ENCODE measurements around the gene ARHGEF12. TPM values are rescaled to one million over a fixed set of nuclear protein-coding genes. Genes with fewer than 3 reads are reported as not detected.

The ARHGEF12 gene
- 14.0 and 15.4 TPM in 2 replicates for total RNA-seq (2014; rRNA removed; shearing (Covaris generic); ENCODE audit: low replicate concordance)

- H3K9me3 ChIP-seq (ENCODE audit: low read length) = no peaks in the 10 kb centered on the region
- peaks cover 24% of the 10 kb centered on the region for H4K20me1 ChIP-seq (ENCODE audit: insufficient read depth, low read depth, low read length)
- peak within 1 kb of the TSS; percentile 17 for H2AFZ ChIP-seq (ENCODE audit: low read length)
- peak within 1 kb of the TSS; percentile 79 for H3K9ac ChIP-seq (ENCODE audit: low read length)
- peak within 1 kb of the TSS; percentile 73 for H3K27ac ChIP-seq (ENCODE audit: low read length)
- peaks cover 38% of the 10 kb centered on the region for H3K4me1 ChIP-seq (ENCODE audit: low read length)
- no peaks in the 10 kb centered on the region for H3K36me3 ChIP-seq (ENCODE audit: insufficient read depth, low read length)
- H3K4me2 ChIP-seq (ENCODE audit: low read depth, low read length, poor library complexity, severe bottlenecking) = peak within 1 kb of the TSS; percentile 86
- H3K27me3 ChIP-seq (ENCODE audit: low read length) = no peaks in the 10 kb centered on the region
- H3K9me2 ChIP-seq (replicated peaks; ENCODE audit: insufficient read depth, low read length) = no peaks in the 10 kb centered on the region
- H3K79me2 ChIP-seq (ENCODE audit: low read length) = peaks cover 29% of the 10 kb centered on the region
- peak; percentile 93 for DNase-seq
- H3K4me3 ChIP-seq (ENCODE audit: low read length) = peak within 1 kb of the TSS; percentile 83
Measured at GRCh38 chr11:120335908-120336640, at the start of gene ARHGEF12. Gene ARHGEF12 (plus strand): TSS chr11:120336413. CDS start chr11:120337244, 831 bp downstream.

GRCh38 chr11:120288021-120288420 lies 48.2 kb upstream of the ARHGEF12 start:
- Histone ChIP-seq H3K9ac (ENCODE audit: low read length) (no peak overlapping the region), H3K4me1 (ENCODE audit: low read length) (no peaks in the 10 kb centered on the region), H2AFZ (ENCODE audit: low read length) (no peak overlapping the region), H3K27ac (ENCODE audit: low read length) (no peak overlapping the region), H3K36me3 (ENCODE audit: insufficient read depth, low read length) (no peaks in the 10 kb centered on the region), H4K20me1 (ENCODE audit: insufficient read depth, low read depth, low read length) (no peaks in the 10 kb centered on the region), H3K79me2 (ENCODE audit: low read length) (no peaks in the 10 kb centered on the region), H3K4me3 (ENCODE audit: low read length) (no peak overlapping the region), H3K4me2 (ENCODE audit: low read depth, low read length, poor library complexity, severe bottlenecking) (no peak overlapping the region), H3K27me3 (ENCODE audit: low read length) (no peaks in the 10 kb centered on the region), H3K9me2 (replicated peaks; ENCODE audit: insufficient read depth, low read length) (no peaks in the 10 kb centered on the region), H3K9me3 (ENCODE audit: low read length) (no peaks in the 10 kb centered on the region)
- no peak for DNase-seq

- H3K27me3 ChIP-seq (ENCODE audit: low read length) = no peaks in the 10 kb centered on the region
- H3K9ac ChIP-seq (ENCODE audit: low read length) = no peak overlapping the region
- H3K36me3 ChIP-seq (ENCODE audit: insufficient read depth, low read length) = no peaks in the 10 kb centered on the region
- no peaks in the 10 kb centered on the region for H3K4me1 ChIP-seq (ENCODE audit: low read length)
- H3K9me3 ChIP-seq (ENCODE audit: low read length) = no peaks in the 10 kb centered on the region
- no peak overlapping the region for H3K27ac ChIP-seq (ENCODE audit: low read length)
- H2AFZ ChIP-seq (ENCODE audit: low read length) = no peak overlapping the region
- no peaks in the 10 kb centered on the region for H3K79me2 ChIP-seq (ENCODE audit: low read length)
- H3K4me2 ChIP-seq (ENCODE audit: low read depth, low read length, poor library complexity, severe bottlenecking) = no peak overlapping the region
- DNase-seq = no peak
- no peaks in the 10 kb centered on the region for H4K20me1 ChIP-seq (ENCODE audit: insufficient read depth, low read depth, low read length)
- H3K4me3 ChIP-seq (ENCODE audit: low read length) = no peak overlapping the region
- no peaks in the 10 kb centered on the region for H3K9me2 ChIP-seq (replicated peaks; ENCODE audit: insufficient read depth, low read length)
Measured at GRCh38 chr11:120289426-120289825, 46.8 kb upstream of the ARHGEF12 start.

GRCh38 chr11:120290956-120291355 lies 45.3 kb upstream of the ARHGEF12 start:
- no peaks in the 10 kb centered on the region for H3K79me2 ChIP-seq (ENCODE audit: low read length)
- H3K27ac ChIP-seq (ENCODE audit: low read length) = no peak overlapping the region
- no peaks in the 10 kb centered on the region for H3K36me3 ChIP-seq (ENCODE audit: insufficient read depth, low read length)
- H4K20me1 ChIP-seq (ENCODE audit: insufficient read depth, low read depth, low read length) = no peaks in the 10 kb centered on the region
- no peak for DNase-seq
- H3K9ac ChIP-seq (ENCODE audit: low read length) = no peak overlapping the region
- H2AFZ ChIP-seq (ENCODE audit: low read length) = no peak overlapping the region
- H3K4me1 ChIP-seq (ENCODE audit: low read length) = no peaks in the 10 kb centered on the region
- H3K9me2 ChIP-seq (replicated peaks; ENCODE audit: insufficient read depth, low read length) = no peaks in the 10 kb centered on the region
- H3K4me3 ChIP-seq (ENCODE audit: low read length) = no peak overlapping the region
- H3K9me3 ChIP-seq (ENCODE audit: low read length) = no peaks in the 10 kb centered on the region
- H3K27me3 ChIP-seq (ENCODE audit: low read length) = no peaks in the 10 kb centered on the region
- H3K4me2 ChIP-seq (ENCODE audit: low read depth, low read length, poor library complexity, severe bottlenecking) = no peak overlapping the region

- no peaks in the 10 kb centered on the region for H3K4me1 ChIP-seq (ENCODE audit: low read length)
Measured at GRCh38 chr11:120293038-120293800, 43.0 kb upstream of the ARHGEF12 start.

GRCh38 chr11:120294096-120294495 lies 42.1 kb upstream of the ARHGEF12 start:
- Histone ChIP-seq H3K36me3 (ENCODE audit: insufficient read depth, low read length) (no peaks in the 10 kb centered on the region), H3K4me3 (ENCODE audit: low read length) (no peak overlapping the region), H3K4me2 (ENCODE audit: low read depth, low read length, poor library complexity, severe bottlenecking) (no peak overlapping the region), H3K27me3 (ENCODE audit: low read length) (no peaks in the 10 kb centered on the region), H3K9me2 (replicated peaks; ENCODE audit: insufficient read depth, low read length) (no peaks in the 10 kb centered on the region), H3K27ac (ENCODE audit: low read length) (no peak overlapping the region), H2AFZ (ENCODE audit: low read length) (no peak overlapping the region), H3K79me2 (ENCODE audit: low read length) (no peaks in the 10 kb centered on the region), H3K4me1 (ENCODE audit: low read length) (no peaks in the 10 kb centered on the region), H4K20me1 (ENCODE audit: insufficient read depth, low read depth, low read length) (no peaks in the 10 kb centered on the region), H3K9ac (ENCODE audit: low read length) (no peak overlapping the region), H3K9me3 (ENCODE audit: low read length) (no peaks in the 10 kb centered on the region)
- no peak for DNase-seq

More at GRCh38 chr11:120293038-120293800, 43.0 kb upstream of the ARHGEF12 start:
- Histone ChIP-seq H3K4me2 (ENCODE audit: low read depth, low read length, poor library complexity, severe bottlenecking) (no peak overlapping the region), H2AFZ (ENCODE audit: low read length) (no peak overlapping the region), H3K4me3 (ENCODE audit: low read length) (no peak overlapping the region), H3K9me3 (ENCODE audit: low read length) (no peaks in the 10 kb centered on the region), H3K79me2 (ENCODE audit: low read length) (no peaks in the 10 kb centered on the region), H3K27ac (ENCODE audit: low read length) (no peak overlapping the region), H3K36me3 (ENCODE audit: insufficient read depth, low read length) (no peaks in the 10 kb centered on the region), H3K27me3 (ENCODE audit: low read length) (no peaks in the 10 kb centered on the region), H3K9me2 (replicated peaks; ENCODE audit: insufficient read depth, low read length) (no peaks in the 10 kb centered on the region), H4K20me1 (ENCODE audit: insufficient read depth, low read depth, low read length) (no peaks in the 10 kb centered on the region), H3K9ac (ENCODE audit: low read length) (no peak overlapping the region)
- DNase-seq = no peak

GRCh38 chr11:120295099-120295498 lies 41.1 kb upstream of the ARHGEF12 start:
- no peak overlapping the region for H3K9ac ChIP-seq (ENCODE audit: low read length)
- DNase-seq = no peak
- H3K9me3 ChIP-seq (ENCODE audit: low read length) = no peaks in the 10 kb centered on the region
- no peak overlapping the region for H2AFZ ChIP-seq (ENCODE audit: low read length)
- no peaks in the 10 kb centered on the region for H3K9me2 ChIP-seq (replicated peaks; ENCODE audit: insufficient read depth, low read length)
- H3K36me3 ChIP-seq (ENCODE audit: insufficient read depth, low read length) = no peaks in the 10 kb centered on the region
- H3K4me3 ChIP-seq (ENCODE audit: low read length) = no peak overlapping the region
- no peaks in the 10 kb centered on the region for H3K4me1 ChIP-seq (ENCODE audit: low read length)
- no peak overlapping the region for H3K27ac ChIP-seq (ENCODE audit: low read length)
- H3K79me2 ChIP-seq (ENCODE audit: low read length) = no peaks in the 10 kb centered on the region
- no peak overlapping the region for H3K4me2 ChIP-seq (ENCODE audit: low read depth, low read length, poor library complexity, severe bottlenecking)
- H3K27me3 ChIP-seq (ENCODE audit: low read length) = no peaks in the 10 kb centered on the region
- H4K20me1 ChIP-seq (ENCODE audit: insufficient read depth, low read depth, low read length) = no peaks in the 10 kb centered on the region

GRCh38 chr11:120296554-120296953 lies 39.7 kb upstream of the ARHGEF12 start:
- H3K36me3 ChIP-seq (ENCODE audit: insufficient read depth, low read length) = no peaks in the 10 kb centered on the region

More at GRCh38 chr11:120296554-120296953, 39.7 kb upstream of the ARHGEF12 start:
- no peak overlapping the region for H2AFZ ChIP-seq (ENCODE audit: low read length)
- H3K9ac ChIP-seq (ENCODE audit: low read length) = no peak overlapping the region
- H3K4me3 ChIP-seq (ENCODE audit: low read length) = no peak overlapping the region
- H3K9me3 ChIP-seq (ENCODE audit: low read length) = no peaks in the 10 kb centered on the region
- no peaks in the 10 kb centered on the region for H3K9me2 ChIP-seq (replicated peaks; ENCODE audit: insufficient read depth, low read length)
- H3K27ac ChIP-seq (ENCODE audit: low read length) = no peak overlapping the region
- H3K4me2 ChIP-seq (ENCODE audit: low read depth, low read length, poor library complexity, severe bottlenecking) = no peak overlapping the region
- no peaks in the 10 kb centered on the region for H3K79me2 ChIP-seq (ENCODE audit: low read length)
- H3K27me3 ChIP-seq (ENCODE audit: low read length) = no peaks in the 10 kb centered on the region
- H3K4me1 ChIP-seq (ENCODE audit: low read length) = no peaks in the 10 kb centered on the region
- no peaks in the 10 kb centered on the region for H4K20me1 ChIP-seq (ENCODE audit: insufficient read depth, low read depth, low read length)
- no peak for DNase-seq
